Ishikawa (cell line): ENCODE measurements around the gene RPL36A.

ENCODE experiments used
- CEBPB ChIP-seq: IDR thresholded peaks from 2 replicates; pipeline ENCODE4 v1.6.1; 2012
- CREB1 ChIP-seq: IDR thresholded peaks from 2 replicates; pipeline ENCODE4 v1.6.1; 2012; ENCODE audit warnings: low read depth
- EGR1 ChIP-seq: IDR thresholded peaks from 2 replicates; pipeline ENCODE4 v1.6.1; 2012
- EP300 ChIP-seq: IDR thresholded peaks from 2 replicates; pipeline ENCODE4 v1.6.1; 2012; ENCODE audit warnings: borderline replicate concordance
- FOXM1 ChIP-seq: IDR thresholded peaks from 2 replicates; pipeline ENCODE4 v1.6.1; 2012; ENCODE audit warnings: low read depth, borderline replicate concordance
- MAX ChIP-seq: IDR thresholded peaks from 2 replicates; pipeline ENCODE4 v1.6.1; 2012
- NFIC ChIP-seq: IDR thresholded peaks from 2 replicates; pipeline ENCODE4 v1.6.1; 2012
- RAD21 ChIP-seq: IDR thresholded peaks from 2 replicates; pipeline ENCODE4 v1.6.1; 2012; ENCODE audit warnings: low read depth
- REST ChIP-seq: IDR thresholded peaks from 2 replicates; pipeline ENCODE4 v1.6.1; 2012; ENCODE audit warnings: low read depth, mild to moderate bottlenecking
- TAF1 ChIP-seq: IDR thresholded peaks from 2 replicates; pipeline ENCODE4 v1.6.1; 2012; ENCODE audit warnings: low read depth, mild to moderate bottlenecking
- TCF12 ChIP-seq: IDR thresholded peaks from 2 replicates; pipeline ENCODE4 v1.6.1; 2012; ENCODE audit warnings: low read depth
- TEAD4 ChIP-seq: IDR thresholded peaks from 2 replicates; pipeline ENCODE4 v1.6.1; 2012
- YY1 ChIP-seq: IDR thresholded peaks from 2 replicates; pipeline ENCODE4 v1.6.1; 2012; ENCODE audit warnings: low read depth
- TF ChIP-seq, protein P1 (sequence below): IDR thresholded peaks from 2 replicates; pipeline ENCODE4 v1.6.1; 2012

DNA sequence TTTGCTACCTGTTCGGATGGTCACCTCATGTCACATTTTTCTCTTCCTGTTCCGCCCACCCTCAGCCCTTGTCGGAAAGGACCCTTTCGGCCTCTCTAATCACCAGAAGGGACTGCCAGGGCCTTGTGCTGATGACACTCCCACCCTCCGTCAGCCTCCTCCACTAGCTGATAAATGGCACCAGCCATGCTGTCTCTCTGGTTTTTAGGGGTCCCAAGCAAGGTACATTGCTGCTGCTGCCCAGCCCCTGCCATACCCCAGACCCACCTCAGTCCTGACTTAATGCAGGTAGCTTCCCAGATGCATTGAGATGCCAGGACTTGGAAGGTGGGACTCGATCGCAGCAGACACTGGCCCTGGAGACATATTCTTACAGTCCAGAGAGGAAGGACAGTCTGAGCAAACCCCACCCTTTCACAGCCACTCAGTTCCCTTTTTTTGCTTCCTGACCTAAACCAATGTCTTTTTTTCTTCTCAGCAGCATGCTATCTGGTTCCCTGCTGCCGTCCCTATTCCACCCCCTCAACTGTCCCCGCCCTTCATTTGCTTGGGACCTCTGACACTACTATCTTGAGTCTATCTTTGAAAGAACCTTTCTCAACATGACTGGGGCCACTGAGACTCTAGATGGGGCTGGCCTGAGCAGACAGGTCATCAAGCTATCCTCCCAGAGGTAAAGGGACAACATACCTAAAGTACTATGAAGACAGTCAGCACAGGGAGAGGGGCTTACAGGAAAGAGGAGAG lies 4.8 kb upstream of the RPL36A start, which contains the start of gene BTK:
- TF ChIP-seq EP300 (no peak), CREB1 (no peak), TAF1 (no peak), REST (no peak), FOXM1 (no peak), YY1 (no peak), NFIC (no peak), MAX (no peak), EGR1 (no peak), TCF12 (no peak), RAD21 (no peak), TEAD4 (no peak), CEBPB (no peak)
- TF ChIP-seq, protein P1, sequence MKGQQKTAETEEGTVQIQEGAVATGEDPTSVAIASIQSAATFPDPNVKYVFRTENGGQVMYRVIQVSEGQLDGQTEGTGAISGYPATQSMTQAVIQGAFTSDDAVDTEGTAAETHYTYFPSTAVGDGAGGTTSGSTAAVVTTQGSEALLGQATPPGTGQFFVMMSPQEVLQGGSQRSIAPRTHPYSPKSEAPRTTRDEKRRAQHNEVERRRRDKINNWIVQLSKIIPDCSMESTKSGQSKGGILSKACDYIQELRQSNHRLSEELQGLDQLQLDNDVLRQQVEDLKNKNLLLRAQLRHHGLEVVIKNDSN = no peak
